Tibial nerve (tissue), 4 donors: ENCODE results near the gene STK39. TPM values are rescaled to one million over a fixed set of nuclear protein-coding genes. Genes with fewer than 3 reads are reported as not detected.

Experiments
- DNase-seq, 2 donors: peaks; one replicate each; pipeline ENCODE4 v3.0.0-alpha.2; 2019; ENCODE audit warnings: low spot score in 2 of 2
- H3K27ac ChIP-seq, 4 donors: fragments of 200-600 bp; sonication (generic) in 3 of 4; one replicate each; pipeline ENCODE4 v1.5.1; 2017 to 2019; ENCODE audit warnings: mild to moderate bottlenecking in 1 of 4
- H3K27me3 ChIP-seq, 2 donors: fragments of 200-600 bp; sonication (generic) in 1 of 2; one replicate each; pipeline versions ENCODE4 v1.5.1 to v1.6.0; 2017 to 2019
- H3K36me3 ChIP-seq, 3 donors: fragments of 200-600 bp; sonication (generic); one replicate each; pipeline ENCODE4 v1.5.1; 2018 to 2019
- H3K4me1 ChIP-seq, 4 donors: fragments of 200-600 bp; sonication (generic) in 3 of 4; one replicate each; pipeline ENCODE4 v1.5.1; 2017 to 2019
- H3K4me3 ChIP-seq, 4 donors: fragments of 200-600 bp; sonication (generic) in 3 of 4; one replicate each; pipeline ENCODE4 v1.5.1; 2017 to 2019; ENCODE audit warnings: mild to moderate bottlenecking in 1 of 4, moderate library complexity in 1 of 4
- H3K9me3 ChIP-seq, 4 donors: fragments of 200-600 bp; sonication (generic) in 3 of 4; one replicate each; pipeline ENCODE4 v1.5.1; 2017 to 2019
- CTCF ChIP-seq, 5 experiments: fragments of 200-600 bp in 3 of 5; fragments of 450-650 bp in 2 of 5; sonication (generic) in 3 of 5; IDR thresholded peaks; one replicate each; pipeline ENCODE4 v1.5.1; 2016 to 2019; ENCODE audit warnings: antibody characterized with exemption in 5 of 5, mild to moderate bottlenecking in 3 of 5, moderate library complexity in 2 of 5
- EP300 ChIP-seq, 2 donors: sonication (generic); formaldehyde crosslinking; IDR thresholded peaks; one replicate each; pipeline ENCODE4 v1.6.1; 2017; ENCODE audit warnings: antibody characterized with exemption in 2 of 2, mild to moderate bottlenecking in 1 of 2
- POLR2A ChIP-seq, 2 donors: fragments of 450-650 bp; IDR thresholded peaks; one replicate each; pipeline ENCODE4 v1.6.1; 2017; ENCODE audit warnings: antibody characterized with exemption in 2 of 2, mild to moderate bottlenecking in 2 of 2, moderate library complexity in 2 of 2
- WGBS, 2 donors: methylation state at CpG; one replicate each; pipeline ENCODE4 v1.1.5; 2018; 5-methylcytosine and 5-hydroxymethylcytosine counted together
- total RNA-seq, 4 donors: library from RNA; depleted of rRNA; stranded (reverse); fragments of >200 nt; gene quantifications; one replicate each; pipeline ENCODE4 v1.1.0, GENCODE V29; 2016

Gene STK39
- total RNA-seq, 4 donors from 2014 or later, result 8.5 to 13.5 (median 12.0) TPM

- WGBS, 2 donors, result 86 to 88% methylated on average over 3 of the region's 3 CpGs
- H3K4me3 ChIP-seq, result no peak overlapping the region
- H3K27me3 ChIP-seq, result no peaks in the 10 kb centered on the region
- DNase-seq, result no peak
- no peak for TF ChIP-seq CTCF (IDR thresholded peaks at IDR 0.05)
- no peak for TF ChIP-seq POLR2A (IDR thresholded peaks at IDR 0.05)
- H3K27ac ChIP-seq, result no peak overlapping the region
- H3K36me3 ChIP-seq, result peaks cover 0 to 20% (median 0%) of the 10 kb centered on the region in 3 donors
- H3K4me1 ChIP-seq, result no peaks in the 10 kb centered on the region
- no peaks in the 10 kb centered on the region for H3K9me3 ChIP-seq
Observed at GRCh38 chr2:168015274-168015953, 232.0 kb downstream of the STK39 start.

GRCh38 chr2:168009900-168010299, 237.5 kb downstream of the STK39 start:
- Histone ChIP-seq H3K27ac (no peak overlapping the region), H3K27me3 (no peaks in the 10 kb centered on the region), H3K36me3 (peaks cover 0 to 32% (median 0%) of the 10 kb centered on the region in 3 donors), H3K4me1 (no peaks in the 10 kb centered on the region), H3K4me3 (no peak overlapping the region), H3K9me3 (no peaks in the 10 kb centered on the region)
- 92 to 93% methylated on average over 1 of the region's 1 CpG for WGBS, 2 donors
- DNase-seq, result no peak
- TF ChIP-seq CTCF (IDR thresholded peaks at IDR 0.05) (no peak), POLR2A (IDR thresholded peaks at IDR 0.05) (no peak), EP300 (IDR thresholded peaks at IDR 0.05) (no peak)

- Histone ChIP-seq H3K4me3 (no peak overlapping the region), H3K4me1 (no peaks in the 10 kb centered on the region), H3K9me3 (no peaks in the 10 kb centered on the region), H3K27ac (no peak overlapping the region), H3K36me3 (peaks cover 0 to 32% (median 0%) of the 10 kb centered on the region in 3 donors), H3K27me3 (no peaks in the 10 kb centered on the region)
- TF ChIP-seq CTCF (IDR thresholded peaks at IDR 0.05) (no peak), POLR2A (IDR thresholded peaks at IDR 0.05) (no peak), EP300 (IDR thresholded peaks at IDR 0.05) (no peak)
- WGBS, 2 donors, result 92% methylated on average over 3 of the region's 3 CpGs
- DNase-seq, result no peak
Observed at GRCh38 chr2:168008646-168009195, 238.7 kb downstream of the STK39 start.

- no peak overlapping the region for H3K4me3 ChIP-seq
- H3K4me1 ChIP-seq, result no peaks in the 10 kb centered on the region
- WGBS, 2 donors, result 80 to 92% methylated on average over 5 of the region's 5 CpGs
- peaks cover 0 to 24% (median 0%) of the 10 kb centered on the region in 3 donors for H3K36me3 ChIP-seq
- H3K9me3 ChIP-seq, result no peaks in the 10 kb centered on the region
- no peak for DNase-seq
- H3K27me3 ChIP-seq, result no peaks in the 10 kb centered on the region
- no peak for TF ChIP-seq CTCF (IDR thresholded peaks at IDR 0.05)
- no peak for TF ChIP-seq POLR2A (IDR thresholded peaks at IDR 0.05)
- no peak for TF ChIP-seq EP300 (IDR thresholded peaks at IDR 0.05)
- no peak overlapping the region for H3K27ac ChIP-seq
Observed at GRCh38 chr2:168006498-168006897, 240.9 kb downstream of the STK39 start.

- H3K27me3 ChIP-seq, result no peaks in the 10 kb centered on the region
- TF ChIP-seq POLR2A (IDR thresholded peaks at IDR 0.05), result no peak
- no peak overlapping the region for H3K4me3 ChIP-seq
- H3K27ac ChIP-seq, result no peak overlapping the region
- WGBS, 2 donors, result 96 to 98% methylated on average over 3 of the region's 3 CpGs
- DNase-seq, result no peak
- no peaks in the 10 kb centered on the region for H3K4me1 ChIP-seq
- H3K36me3 ChIP-seq, result peaks cover 0 to 16% (median 0%) of the 10 kb centered on the region in 3 donors
- no peaks in the 10 kb centered on the region for H3K9me3 ChIP-seq
Observed at GRCh38 chr2:168005586-168005985, 241.8 kb downstream of the STK39 start.
